ENCODE data around the gene FOXI1.
"Not testable (repeated sequence)": the region's sequence is repeated elsewhere in the genome, so short reads cannot be mapped to it uniquely, and the experiment has no call there.

The FOXI1 gene

GRCh38 chr5:170132269-170132975, 26.7 kb downstream of the FOXI1 start:
- no peak for DNase-seq

- DNase-seq: no peak
These were observed 27.3 kb downstream of the FOXI1 start for GRCh38 chr5:170132976-170133448.

GRCh38 chr5:170135796-170136490, 30.2 kb downstream of the FOXI1 start:
- no peak for DNase-seq

- DNase-seq: no peak
These were observed 30.8 kb downstream of the FOXI1 start for GRCh38 chr5:170136506-170136905.

GRCh38 chr5:170137694-170138214, 32.1 kb downstream of the FOXI1 start:
- DNase-seq: no peak

GRCh38 chr5:170138273-170138672, 32.6 kb downstream of the FOXI1 start:
- no peak for DNase-seq

- no peak for DNase-seq
These were observed 34.2 kb downstream of the FOXI1 start for GRCh38 chr5:170139786-170140335.

GRCh38 chr5:170141196-170141595, 35.5 kb downstream of the FOXI1 start:
- DNase-seq: not testable (repeated sequence)

GRCh38 chr5:170141636-170142035, 35.9 kb downstream of the FOXI1 start:
- no peak for DNase-seq

- DNase-seq: no peak
These were observed 36.5 kb downstream of the FOXI1 start for GRCh38 chr5:170142196-170142595.

- no peak for DNase-seq
These were observed 37.4 kb downstream of the FOXI1 start for GRCh38 chr5:170143091-170143490.

- DNase-seq: no peak
These were observed 38.0 kb downstream of the FOXI1 start for GRCh38 chr5:170143710-170144109.

- DNase-seq: no peak
These were observed 38.8 kb downstream of the FOXI1 start for GRCh38 chr5:170144286-170145023.

GRCh38 chr5:170145462-170145861, 39.8 kb downstream of the FOXI1 start:
- DNase-seq: no peak

GRCh38 chr5:170147051-170147752, 41.5 kb downstream of the FOXI1 start:
- no peak for DNase-seq

- no peak for DNase-seq
These were observed 42.1 kb downstream of the FOXI1 start for GRCh38 chr5:170147753-170148264.

- no peak for DNase-seq
These were observed 42.9 kb downstream of the FOXI1 start for GRCh38 chr5:170148430-170149205.

- DNase-seq: no peak
These were observed 43.5 kb downstream of the FOXI1 start for GRCh38 chr5:170149206-170149515.

- no peak for DNase-seq
These were observed 45.0 kb downstream of the FOXI1 start for GRCh38 chr5:170150713-170151096.

- DNase-seq: no peak
These were observed 45.6 kb downstream of the FOXI1 start for GRCh38 chr5:170151097-170151831.

- no peak for DNase-seq
These were observed 47.1 kb downstream of the FOXI1 start for GRCh38 chr5:170152767-170153166.
